Thoracic aorta (tissue), 2 donors: ENCODE measurements around the gene ZDHHC23. TPM values are rescaled to one million over a fixed set of nuclear protein-coding genes. Genes with fewer than 3 reads are reported as not detected.
A peak's percentile ranks its signal among the peaks of the same experiment; 100 is the strongest.

Experiments used
- ATAC-seq: fragments of 150-250 bp; one replicate; pipeline ENCODE4 v1.8.0; 2017; ENCODE audit warnings: low read depth; ENCODE audit not compliant: insufficient number of reproducible peaks, low FRiP score
- DNase-seq: peaks from one replicate; pipeline ENCODE4 v3.0.0-alpha.2; 2020; ENCODE audit warnings: low spot score
- H3K27ac ChIP-seq, 2 donors: fragments of 200-600 bp; sonication (generic); 1 replicate in 1 of 2; 2 replicates in 1 of 2; pipeline ENCODE4 v1.5.1; 2016; ENCODE audit warnings: mild to moderate bottlenecking in 2 of 2, moderate library complexity in 2 of 2
- H3K27me3 ChIP-seq: fragments of 200-600 bp; sonication (generic); replicated peaks from 2 replicates; pipeline ENCODE4 v1.6.0; 2016; ENCODE audit warnings: mild to moderate bottlenecking; ENCODE audit not compliant: insufficient read depth
- H3K36me3 ChIP-seq: fragments of 200-600 bp; sonication (generic); one replicate; pipeline ENCODE4 v1.5.1; 2016
- H3K4me1 ChIP-seq, 2 donors: fragments of 200-600 bp; sonication (generic); 1 replicate in 1 of 2; 2 replicates in 1 of 2; pipeline versions ENCODE4 v1.5.1 to v1.6.0; 2016; ENCODE audit warnings: low read depth in 2 of 2, mild to moderate bottlenecking in 1 of 2; ENCODE audit not compliant: control insufficient read depth in 1 of 2
- H3K4me3 ChIP-seq: fragments of 200-600 bp; sonication (generic); 2 replicates; pipeline ENCODE4 v1.5.1; 2016; ENCODE audit warnings: mild to moderate bottlenecking
- H3K9me3 ChIP-seq: fragments of 200-600 bp; sonication (generic); 2 replicates; pipeline ENCODE4 v1.5.1; 2016
- CTCF ChIP-seq: fragments of 200-600 bp; sonication (generic); IDR thresholded peaks from one replicate; pipeline ENCODE4 v1.5.1; 2019; ENCODE audit warnings: antibody characterized with exemption
- total RNA-seq, 2 donors: library from RNA; depleted of rRNA; stranded (reverse); fragments of >200 nt; gene quantifications; one replicate each; pipeline versions ENCODE4 v1.1.0 to v1.2.3, GENCODE V29; 2016

The ZDHHC23 gene
- total RNA-seq, 2 donors from 2014 or later, result 6.3 to 13.1 TPM

- Histone ChIP-seq H3K36me3 (no peaks in the 10 kb centered on the region), H3K27ac (no peak overlapping the region), H3K9me3 (no peaks in the 10 kb centered on the region), H3K27me3 (no peaks in the 10 kb centered on the region), H3K4me1 (no peaks in the 10 kb centered on the region), H3K4me3 (no peak overlapping the region)
- peak; percentile 23 for TF ChIP-seq CTCF
- ATAC-seq (no peak), DNase-seq (no peak)
These were observed 35.1 kb upstream of the ZDHHC23 start for GRCh38 chr3:113912552-113913236.

GRCh38 chr3:113914646-113915045 is 33.2 kb upstream of the ZDHHC23 start:
- Histone ChIP-seq H3K9me3 (no peaks in the 10 kb centered on the region), H3K36me3 (no peaks in the 10 kb centered on the region), H3K27me3 (no peaks in the 10 kb centered on the region), H3K4me1 (no peaks in the 10 kb centered on the region), H3K27ac (no peak overlapping the region), H3K4me3 (no peak overlapping the region)
- ATAC-seq (no peak), DNase-seq (no peak)
- no peak for TF ChIP-seq CTCF

GRCh38 chr3:113927556-113927955 is 20.3 kb upstream of the ZDHHC23 start:
- Histone ChIP-seq H3K27me3 (no peaks in the 10 kb centered on the region), H3K36me3 (no peaks in the 10 kb centered on the region), H3K9me3 (peaks cover 9% of the 10 kb centered on the region), H3K4me1 (no peaks in the 10 kb centered on the region), H3K4me3 (no peak overlapping the region), H3K27ac (no peak overlapping the region)
- no peak for ATAC-seq
- TF ChIP-seq CTCF, result no peak
- no peak for DNase-seq

- no peak for TF ChIP-seq CTCF
- DNase-seq, result no peak
- ATAC-seq, result no peak
- Histone ChIP-seq H3K27ac (peak overlapping the region; percentile 49 to 53), H3K27me3 (no peaks in the 10 kb centered on the region), H3K9me3 (no peaks in the 10 kb centered on the region), H3K4me3 (peak overlapping the region; percentile 86), H3K36me3 (no peaks in the 10 kb centered on the region), H3K4me1 (peaks cover 5 to 6% of the 10 kb centered on the region in 2 donors)
These were observed 982 bp upstream of the ZDHHC23 start for GRCh38 chr3:113946831-113947230.

- Histone ChIP-seq H3K27me3 (no peaks in the 10 kb centered on the region), H3K4me3 (peak overlapping the region; percentile 86), H3K9me3 (no peaks in the 10 kb centered on the region), H3K27ac (peak overlapping the region; percentile 26 to 50), H3K36me3 (no peaks in the 10 kb centered on the region), H3K4me1 (peaks cover 5 to 6% of the 10 kb centered on the region in 2 donors)
- TF ChIP-seq CTCF, result no peak
- no peak for DNase-seq
- ATAC-seq, result no peak
These were observed 453 bp downstream of the ZDHHC23 start for GRCh38 chr3:113948015-113948917.
